GM19438 (cell line): ENCODE data around the gene LITAFD.
"Not testable (repeated sequence)": the region's sequence is repeated elsewhere in the genome, so short reads cannot be mapped to it uniquely, and the experiment has no call there.

ENCODE experiments used
- ATAC-seq: cut with Tn5 transposase; IDR thresholded peaks from one replicate; pipeline ENCODE4 v1.9.1; 2021; ENCODE audit warnings: low read depth; ENCODE audit not compliant: unreplicated experiment

LITAFD gene

GRCh38 chr16:8882041-8882617, at the start of gene LITAFD:
Gene LITAFD (plus strand): TSS chr16:8882351. CDS start chr16:8884356, 2,005 bp downstream.
- no peak for ATAC-seq

DNA sequence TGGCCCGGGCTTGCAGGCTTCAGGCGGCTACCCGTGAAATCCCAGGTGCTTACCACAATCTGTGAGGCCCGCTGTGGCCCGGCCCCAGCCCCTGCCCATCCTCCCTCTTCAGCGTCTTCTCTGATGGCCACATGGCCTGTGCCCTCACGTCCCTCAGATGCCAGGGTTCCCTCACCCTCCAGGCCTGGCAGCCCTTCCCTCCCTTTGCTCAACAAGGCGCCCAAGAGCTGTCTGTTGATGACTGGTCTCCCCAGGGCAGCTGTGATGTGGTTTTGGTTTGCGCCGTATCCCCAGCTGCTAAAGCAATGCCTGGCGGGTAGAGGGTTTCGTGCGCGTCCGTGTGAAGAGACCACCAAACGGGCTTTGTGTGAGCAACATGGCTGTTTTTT, 49.4 kb upstream of the LITAFD start:
- no peak for ATAC-seq

GRCh38 chr16:8836797-8837196, 45.4 kb upstream of the LITAFD start:
- not testable (repeated sequence) for ATAC-seq

DNA sequence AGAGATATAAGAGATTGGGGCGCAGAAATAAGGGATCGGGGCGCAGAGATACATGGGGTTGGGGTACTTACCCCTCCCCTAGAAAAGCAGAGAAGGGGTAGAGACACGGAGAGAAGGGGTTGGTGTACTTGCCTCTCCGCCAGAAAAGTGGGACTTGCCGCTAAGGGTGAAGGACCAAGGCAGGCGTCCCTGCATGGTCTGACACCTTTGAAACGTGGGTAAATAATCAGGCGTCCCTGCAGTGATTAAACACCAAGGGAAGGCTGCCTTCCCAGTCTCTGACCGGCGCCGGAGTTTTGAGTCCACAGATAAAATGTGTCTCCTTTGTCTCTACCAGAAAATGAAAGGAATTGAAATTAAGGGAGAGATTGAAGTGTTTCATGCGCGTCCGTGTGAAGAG, 44.6 kb upstream of the LITAFD start:
- ATAC-seq = not testable (repeated sequence)

- not testable (repeated sequence) for ATAC-seq
Observed at GRCh38 chr16:8842016-8842415, 40.1 kb upstream of the LITAFD start.

DNA sequence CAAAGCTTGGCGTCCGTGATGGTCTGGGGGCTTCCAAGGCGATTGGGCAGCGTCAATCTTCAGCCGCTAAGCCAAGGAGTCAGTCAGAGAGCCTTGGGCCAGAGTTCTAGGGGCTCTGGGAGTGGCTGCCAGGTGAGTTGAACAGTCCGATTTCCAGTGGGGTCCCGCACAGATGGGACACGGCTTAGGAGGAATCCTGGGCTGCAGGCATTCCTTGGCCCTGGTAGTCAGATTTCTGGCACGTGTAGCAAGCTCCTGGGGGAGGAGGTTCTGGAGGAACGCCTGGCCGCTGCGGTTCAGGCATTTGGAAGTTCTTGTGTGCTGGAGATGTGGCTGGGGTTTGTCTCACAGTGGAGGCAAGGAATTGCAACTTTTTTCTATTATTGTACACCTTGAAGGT, 38.9 kb upstream of the LITAFD start:
- not testable (repeated sequence) for ATAC-seq

DNA sequence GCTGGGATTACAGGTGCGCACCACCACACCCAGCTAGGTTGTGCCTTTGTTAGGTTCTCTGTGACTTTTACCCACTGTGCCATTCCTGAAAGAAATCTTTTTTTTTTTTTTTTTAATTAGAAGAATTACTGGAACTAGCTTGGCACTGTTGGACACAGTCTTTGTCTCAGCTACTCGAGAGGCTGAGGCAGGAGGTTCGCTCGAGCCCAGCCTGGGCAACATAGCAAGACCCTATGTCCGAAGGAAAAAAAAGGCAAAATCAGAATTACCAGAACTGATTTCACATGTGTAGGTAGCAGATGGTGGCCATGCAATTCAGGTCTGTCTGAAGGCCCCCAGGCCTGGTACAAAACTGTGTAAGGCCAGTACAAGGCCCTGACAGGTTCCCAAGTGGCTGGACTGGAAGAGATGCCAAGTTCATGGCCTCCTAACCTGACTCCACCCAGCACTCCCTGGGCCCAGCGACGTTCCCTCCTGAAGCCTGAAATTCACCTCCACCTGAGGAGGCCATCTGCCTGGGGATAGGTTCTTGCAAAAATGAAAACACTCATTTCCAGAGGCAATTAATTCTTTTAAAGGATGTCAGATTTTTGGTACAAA, 36.4 kb upstream of the LITAFD start:
- no peak for ATAC-seq

DNA sequence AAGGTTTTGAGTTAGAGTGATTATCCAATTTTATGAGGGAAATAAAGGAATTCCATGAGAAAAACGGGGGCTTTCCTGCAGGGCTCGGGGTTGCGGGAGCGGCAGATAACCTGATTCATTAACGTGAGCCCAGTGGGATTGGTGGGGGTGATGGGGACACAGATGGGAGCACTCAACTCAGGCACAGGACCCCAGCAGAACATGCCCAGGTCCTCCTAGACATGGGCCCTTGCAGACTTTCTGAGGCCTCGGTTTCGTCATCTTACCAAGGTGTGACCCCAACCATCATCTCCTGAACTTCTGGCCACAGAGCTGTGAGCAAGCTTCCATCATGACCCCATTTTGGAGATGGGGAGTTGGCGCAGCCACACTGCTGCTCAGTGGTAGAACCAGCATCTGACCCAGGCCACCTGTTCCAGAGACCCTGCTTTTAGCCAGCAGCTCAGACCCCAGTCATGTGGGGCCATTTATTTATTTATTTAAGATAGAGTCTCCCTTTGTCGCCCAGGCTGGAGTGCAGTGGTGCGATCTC, 35.7 kb upstream of the LITAFD start:
- ATAC-seq = no peak

DNA sequence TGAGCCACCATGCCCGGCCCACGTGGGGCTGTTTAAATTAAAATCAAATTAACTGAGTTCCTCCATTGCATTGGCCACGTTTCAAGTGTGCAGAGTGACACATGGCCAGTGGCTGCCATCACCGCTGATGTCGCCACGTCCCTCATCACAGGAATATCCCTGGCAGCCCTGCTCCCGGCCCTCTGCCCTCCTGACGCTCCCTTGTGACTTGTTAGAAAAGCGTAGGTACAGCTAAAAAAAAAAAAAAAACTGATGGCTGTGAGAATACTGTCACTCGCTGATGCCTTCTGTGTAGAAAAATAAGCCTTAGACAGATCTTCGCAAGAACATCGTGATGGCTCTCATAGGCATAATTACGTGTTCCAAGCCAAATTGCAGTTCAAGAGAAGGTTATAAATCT, 35.0 kb upstream of the LITAFD start:
- no peak for ATAC-seq

GRCh38 chr16:8847623-8848022, 34.5 kb upstream of the LITAFD start:
- no peak for ATAC-seq

- no peak for ATAC-seq
Observed at GRCh38 chr16:8848231-8848938, 33.8 kb upstream of the LITAFD start.

DNA sequence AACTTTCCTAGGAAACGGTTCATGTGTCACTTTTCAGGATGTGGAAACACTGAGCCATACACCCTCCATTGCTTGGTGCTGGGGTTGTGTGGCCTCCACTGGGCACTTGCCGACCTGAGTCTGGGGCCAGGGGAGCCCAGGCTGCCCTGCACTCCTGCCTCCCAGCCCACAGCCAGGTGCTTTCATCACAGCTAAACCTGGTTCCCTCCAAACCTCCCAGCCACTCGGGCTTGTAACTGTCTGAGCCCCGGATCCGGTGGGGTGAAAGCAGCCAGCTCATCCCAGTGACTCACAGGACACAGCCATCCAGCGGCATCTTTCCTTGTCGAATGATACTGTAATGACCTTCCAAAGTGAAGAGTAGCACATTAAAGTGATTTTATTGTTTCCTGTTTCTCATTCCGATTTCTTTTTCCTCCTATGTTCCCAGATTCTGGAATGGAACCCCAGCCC, 33.2 kb upstream of the LITAFD start:
- ATAC-seq = no peak

DNA sequence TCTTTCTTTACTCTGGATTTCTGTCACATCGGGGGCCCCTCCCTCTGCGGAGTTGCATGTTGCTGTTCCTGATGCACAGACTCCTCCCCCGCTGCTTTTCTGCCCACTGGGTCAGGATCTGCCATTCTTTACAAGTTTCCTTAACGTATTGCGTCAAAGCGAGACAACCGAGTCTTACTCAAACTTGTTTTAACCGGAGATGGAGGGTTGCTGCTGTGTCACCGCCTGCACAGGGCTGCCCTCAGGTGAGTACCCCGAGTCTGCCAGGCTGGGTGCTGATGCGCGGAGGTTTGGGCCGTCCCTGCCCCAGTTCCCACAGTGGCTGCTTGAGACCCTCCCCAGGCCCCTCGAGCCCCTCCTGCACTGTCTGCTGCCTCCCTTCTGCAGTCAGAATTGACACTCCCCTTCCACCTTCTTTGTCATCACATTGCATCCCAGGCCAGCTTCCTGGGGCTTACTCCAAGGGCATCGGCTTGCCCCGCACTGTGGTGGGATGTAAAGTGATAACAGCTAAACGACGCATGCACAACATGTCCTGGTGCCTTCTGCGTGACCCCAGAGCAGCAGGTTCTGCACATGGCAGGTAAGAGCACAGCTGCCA, 32.6 kb upstream of the LITAFD start:
- no peak for ATAC-seq

DNA sequence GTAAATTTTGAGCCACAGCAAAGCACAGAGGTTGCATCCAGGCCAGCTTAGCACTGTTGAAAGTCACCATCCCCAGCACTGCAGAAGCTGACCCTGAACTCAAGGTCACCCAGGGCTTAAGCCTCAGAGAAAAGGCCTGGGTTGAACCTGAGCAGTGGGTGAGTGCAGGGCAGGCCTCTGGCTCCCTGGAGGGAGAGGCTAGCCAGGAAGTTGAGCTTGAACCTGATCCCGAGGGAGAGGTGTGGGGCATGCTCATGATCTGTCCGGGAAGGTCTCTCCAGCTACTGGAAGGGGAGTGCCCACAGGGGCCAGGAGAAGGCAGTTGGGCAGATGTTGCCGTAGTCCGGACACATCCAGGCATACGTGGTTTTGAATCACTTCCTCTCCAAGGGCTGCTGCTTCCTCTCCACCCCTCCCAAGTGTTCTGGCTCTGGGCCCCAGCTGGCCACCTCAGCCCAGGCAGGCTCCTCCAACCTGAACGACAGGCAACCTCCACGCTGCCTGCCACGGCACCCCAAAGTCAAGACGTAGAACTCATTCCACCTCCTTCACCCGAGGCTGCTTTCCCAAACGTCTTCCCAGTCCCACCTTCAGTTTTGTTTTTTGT, 31.8 kb upstream of the LITAFD start:
- ATAC-seq = no peak

GRCh38 chr16:8851761-8852403, 30.3 kb upstream of the LITAFD start:
- no peak for ATAC-seq

GRCh38 chr16:8852534-8852933, 29.6 kb upstream of the LITAFD start:
- ATAC-seq = no peak

DNA sequence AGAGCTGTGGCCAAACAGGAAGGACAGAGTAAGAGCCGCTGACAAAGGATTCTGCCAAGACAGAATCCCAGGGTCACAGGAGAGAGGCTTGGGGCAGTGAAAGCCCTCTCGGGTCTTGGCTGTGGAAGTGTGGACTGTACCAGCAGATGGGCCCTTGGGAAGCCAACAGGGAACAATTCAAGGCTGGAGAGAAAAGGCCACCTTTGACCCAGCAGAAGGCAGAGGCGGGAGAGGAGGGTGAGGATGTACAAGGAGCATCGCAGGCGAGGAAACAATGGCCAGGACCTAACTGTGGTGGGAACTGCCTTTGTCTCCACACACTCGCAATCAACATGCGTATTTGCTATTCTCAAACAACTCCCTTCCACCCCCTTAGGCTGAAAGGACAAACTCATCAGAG, 29.0 kb upstream of the LITAFD start:
- no peak for ATAC-seq

GRCh38 chr16:8853611-8854010, 28.5 kb upstream of the LITAFD start:
- no peak for ATAC-seq

GRCh38 chr16:8854298-8854948, 27.7 kb upstream of the LITAFD start:
- ATAC-seq = no peak
